Stimulated activated CD4-positive, alpha-beta T cell treated with anti-CD3 and anti-CD28 coated beads, Interleukin-1b, Interleukin-23, amount 100 ng/mL, for 24 hours (primary cell): ENCODE data around the gene ARNT2.
"Not testable (repeated sequence)": the region's sequence is repeated elsewhere in the genome, so short reads cannot be mapped to it uniquely, and the experiment has no call there.

Experiments used
- DNase-seq, 4 experiments: peaks; one replicate each; pipeline ENCODE4 v3.0.0-alpha.2; 2020; ENCODE audit warnings: low read depth in 4 of 4, low spot score in 1 of 4

ARNT2 gene

GRCh38 chr15:80643431-80643951 lies 239.3 kb downstream of the ARNT2 start:
- DNase-seq: no peak

DNA sequence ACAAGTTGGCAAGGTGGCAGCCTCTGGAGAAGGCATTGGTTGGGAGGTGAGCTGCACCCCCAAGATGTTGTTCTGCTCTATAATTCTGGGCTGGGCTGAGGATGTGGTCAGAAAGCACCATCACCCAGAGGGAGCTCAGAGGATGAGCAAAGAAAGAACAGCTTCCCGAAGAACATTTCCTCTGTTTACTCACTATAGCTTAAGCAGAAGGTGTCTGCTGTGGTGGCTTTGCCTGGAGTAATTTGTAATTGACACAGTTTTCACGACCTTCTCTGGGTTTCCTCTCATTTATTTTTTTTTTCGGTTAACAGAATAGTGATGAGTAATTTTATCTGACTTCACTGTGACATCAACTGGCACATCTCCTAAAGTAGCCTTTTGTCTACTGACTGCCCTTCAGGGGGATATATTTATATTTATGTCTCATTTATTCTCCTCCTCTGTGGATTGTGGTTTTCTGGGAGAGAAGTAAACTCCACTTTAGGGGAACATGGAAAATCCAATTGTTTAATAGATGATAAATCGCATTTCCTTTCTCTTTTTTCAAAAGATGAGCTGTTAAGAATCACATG lies 241.4 kb downstream of the ARNT2 start:
- no peak for DNase-seq

- DNase-seq: not testable (repeated sequence)
Observed at GRCh38 chr15:80647424-80647823, 243.2 kb downstream of the ARNT2 start.
